GM12865 (cell line): ENCODE data around the gene IPO11.
"Not testable (repeated sequence)": the region's sequence is repeated elsewhere in the genome, so short reads cannot be mapped to it uniquely, and the experiment has no call there.

ENCODE experiments used
- DNase-seq: peaks from one replicate; pipeline ENCODE4 v3.0.0; 2010; ENCODE audit warnings: low read depth
- H3K4me3 ChIP-seq: 2 replicates; pipeline ENCODE4 v1.5.1; 2011; ENCODE audit warnings: mild to moderate bottlenecking, low read depth, low read length, control low read depth
- CTCF ChIP-seq: IDR thresholded peaks from 2 replicates; pipeline ENCODE4 v1.5.1; 2011; ENCODE audit warnings: low read length, control low read depth, low read depth, inconsistent platforms; ENCODE audit not compliant: insufficient read depth; ENCODE audit errors: missing control alignments

Gene IPO11

DNA sequence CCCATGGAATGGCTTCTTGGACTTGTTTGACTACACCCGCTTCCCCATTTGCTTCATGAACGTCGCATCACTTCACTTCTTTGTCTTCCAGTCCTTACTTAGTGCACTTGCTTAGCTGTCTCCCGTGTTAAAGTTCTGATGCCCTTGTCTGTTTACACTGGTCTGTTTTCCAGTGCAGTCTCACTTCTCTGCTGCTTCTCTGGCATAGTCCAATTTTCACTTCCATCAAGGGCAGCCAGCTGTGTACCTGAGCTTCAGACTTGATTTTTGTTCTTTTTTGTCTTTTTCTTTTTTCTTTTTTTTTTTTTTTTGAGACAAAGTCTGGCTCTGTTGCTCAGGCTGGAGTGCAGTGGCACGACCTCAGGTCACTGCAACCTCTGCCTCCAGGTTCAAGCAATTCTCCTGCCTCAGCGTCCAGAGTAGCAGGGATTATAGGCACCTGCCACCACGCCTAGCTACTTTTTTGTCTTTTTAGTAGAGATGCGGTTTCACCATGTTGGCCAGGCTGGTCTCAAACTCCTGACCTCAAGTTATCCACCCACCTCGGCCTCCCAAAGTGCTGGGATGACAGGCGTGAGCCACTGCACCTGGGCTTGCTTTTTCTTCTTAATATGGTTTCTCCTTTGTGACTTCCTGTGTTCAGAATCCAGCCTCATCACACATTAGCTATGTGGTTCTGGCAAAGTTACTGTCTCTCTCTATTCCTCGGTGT lies 241.5 kb downstream of the IPO11 start:
- TF ChIP-seq CTCF = no peak
- no peak for DNase-seq
- H3K4me3 ChIP-seq = no peak overlapping the region

GRCh38 chr5:62657772-62658171 lies 245.2 kb downstream of the IPO11 start:
- not testable (repeated sequence) for H3K4me3 ChIP-seq, DNase-seq

- no peak overlapping the region for H3K4me3 ChIP-seq
- no peak for TF ChIP-seq CTCF
- DNase-seq = no peak
Observed at GRCh38 chr5:62661126-62661525, 248.6 kb downstream of the IPO11 start.

DNA sequence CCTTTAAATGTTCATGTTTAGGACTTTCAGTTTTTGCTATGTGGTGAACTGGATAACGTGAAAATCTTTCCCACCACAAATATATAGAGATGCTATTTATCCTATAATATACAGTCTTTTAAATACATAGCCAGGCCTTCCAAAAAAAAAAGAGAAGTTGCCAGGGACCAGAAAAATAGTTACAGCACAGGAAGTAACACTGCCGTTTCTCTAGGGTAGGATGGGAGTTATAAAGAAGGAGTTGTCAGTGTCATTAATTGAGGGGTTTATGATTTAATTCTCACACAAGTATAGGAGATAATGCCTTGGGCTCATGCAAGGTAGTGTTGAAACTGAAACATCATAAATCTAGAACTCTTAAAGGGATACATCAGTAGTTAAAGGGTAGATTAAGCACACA lies 250.0 kb downstream of the IPO11 start:
- no peak overlapping the region for H3K4me3 ChIP-seq
- DNase-seq = no peak
- no peak for TF ChIP-seq CTCF

- TF ChIP-seq CTCF = no peak
- DNase-seq = no peak
- H3K4me3 ChIP-seq = no peak overlapping the region
Observed at GRCh38 chr5:62671479-62671878, 258.9 kb downstream of the IPO11 start.

DNA sequence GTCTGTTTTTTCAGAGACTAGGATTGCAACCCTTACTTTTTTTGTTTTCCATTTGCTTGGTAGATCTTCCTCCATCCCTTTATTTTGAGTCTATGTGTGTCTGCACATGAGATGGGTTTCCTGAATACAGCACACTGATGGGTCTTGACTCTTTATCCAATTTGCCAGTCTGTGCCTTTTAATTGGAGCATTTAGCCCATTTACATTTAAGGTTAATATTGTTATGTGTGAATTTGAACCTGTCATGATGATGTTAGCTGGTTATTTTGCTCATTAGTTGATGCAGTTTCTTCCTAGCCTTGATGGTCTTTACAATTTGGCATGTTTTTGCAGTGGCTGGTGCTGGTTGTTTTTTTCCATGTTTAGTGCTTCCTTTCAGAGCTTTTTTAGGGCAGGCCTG lies 264.0 kb downstream of the IPO11 start:
- not testable (repeated sequence) for DNase-seq, H3K4me3 ChIP-seq
